Left lung (tissue), 10 donors: ENCODE results near the gene SUFU. TPM values are rescaled to one million over a fixed set of nuclear protein-coding genes. Genes with fewer than 3 reads are reported as not detected.
A peak's percentile ranks its signal among the peaks of the same experiment; 100 is the strongest.

Experiments used
- ATAC-seq: fragments of 200-7000 bp; cut with Tn5 transposase; one replicate; pipeline ENCODE4 v1.9.1; 2020; ENCODE audit warnings: moderate library complexity
- DNase-seq, 4 donors: peaks; one replicate each; pipeline ENCODE4 v3.0.0-alpha.2; 2013 to 2020
- H3K27ac ChIP-seq, 2 donors: fragments of 200-600 bp; sonication (generic) in 1 of 2; one replicate each; pipeline versions ENCODE4 v1.5.0 to v1.8.0; 2020 to 2021
- H3K27me3 ChIP-seq, 2 donors: fragments of 200-600 bp; sonication (generic) in 1 of 2; one replicate each; pipeline versions ENCODE4 v1.5.0 to v1.8.0; 2020 to 2021
- H3K36me3 ChIP-seq, 2 donors: fragments of 200-600 bp; sonication (generic) in 1 of 2; one replicate each; pipeline versions ENCODE4 v1.5.0 to v1.8.0; 2020 to 2021
- H3K4me1 ChIP-seq, 2 donors: fragments of 200-600 bp; one replicate each; pipeline ENCODE4 v1.8.0; 2021
- H3K4me3 ChIP-seq, 2 donors: fragments of 200-600 bp; sonication (generic) in 1 of 2; one replicate each; pipeline versions ENCODE4 v1.5.0 to v1.8.0; 2020 to 2021; ENCODE audit warnings: mild to moderate bottlenecking in 1 of 2
- H3K9me3 ChIP-seq, 2 donors: fragments of 200-600 bp; sonication (generic) in 1 of 2; one replicate each; pipeline versions ENCODE4 v1.5.0 to v1.8.0; 2020 to 2021
- CTCF ChIP-seq, 2 donors: fragments of 200-600 bp; sonication (generic) in 1 of 2; IDR thresholded peaks; one replicate each; pipeline versions ENCODE4 v1.5.0 to v1.8.0; 2021; ENCODE audit warnings: antibody characterized with exemption in 2 of 2
- intact Hi-C, 2 donors: fragments of 100-400 bp; cut with DNase I; formaldehyde crosslinking; loops; one replicate each; pipeline versions ENCODE4 v1.11.2 to v1.14.2; 2022
- polyA plus RNA-seq, 6 donors: library from polyadenylated mRNA; unstranded; fragments of 120-200 nt; gene quantifications; one replicate each; pipeline ENCODE4 v1.2.1, GENCODE V29; 2013; ENCODE audit not compliant: insufficient read length in 6 of 6
- total RNA-seq, 2 donors: library from RNA; stranded (reverse); fragmentation: NEBNext Ultra II Directional; extraction: Animal tissue kit (Norgen Biotek cat#: 25700); gene quantifications; one replicate each; pipeline ENCODE4 v1.2.1, GENCODE V29; 2021
- donor health status: DM: no; HTN: yes; CAD: no.
- donor health status: DM: no; HTN: no; CAD: no.

SUFU gene
- total and polyA plus RNA-seq, 8 donors, result 13.4 to 30.7 (median 27.7) TPM

- H3K9me3 ChIP-seq, result no peaks in the 10 kb centered on the region
- peaks cover 0 to 11% of the 10 kb centered on the region in 2 donors for H3K36me3 ChIP-seq
- H3K27ac ChIP-seq, result no peak overlapping the region
- peaks cover 6 to 15% of the 10 kb centered on the region in 2 donors for H3K4me1 ChIP-seq
- DNase-seq (peak in 1 of 4 donors; percentile 13), ATAC-seq (peak; percentile 9)
- no peak for TF ChIP-seq CTCF (IDR thresholded peaks at IDR 0.05)
- H3K4me3 ChIP-seq, result no peak overlapping the region
- intact Hi-C loops, result no loop called here
- H3K27me3 ChIP-seq, result no peaks in the 10 kb centered on the region
Observed at GRCh38 chr10:102682981-102683380, 179.2 kb downstream of the SUFU start.

Other genes with a start within 250 kb of the SUFU start
- 10 to 100 TPM; 37.0 to 50.2 TPM for gene NFKB2, start 108.3 kb upstream of the SUFU start, total RNA-seq
- 10 to 100 TPM; 22.0 to 26.4 (median 24.8) TPM for gene NFKB2, start 108.3 kb upstream of the SUFU start, polyA plus RNA-seq
- 1 to 10 TPM; 1.4 to 5.4 TPM for gene PSD, start 85.2 kb upstream of the SUFU start, total RNA-seq
- gene PSD, start 85.2 kb upstream of the SUFU start, polyA plus RNA-seq, result 10 to 100 TPM in 4 of 6 donors, 1 to 10 TPM in 2; 8.0 to 15.1 (median 11.5) TPM
- 10 to 100 TPM; 17.4 to 18.7 TPM for gene FBXL15, start 83.1 kb upstream of the SUFU start, total RNA-seq
- gene FBXL15, start 83.1 kb upstream of the SUFU start, polyA plus RNA-seq, result 1 to 10 TPM; 5.7 to 9.7 (median 7.0) TPM
- 10 to 100 TPM; 47.0 to 48.2 TPM for gene CUEDC2, start 71.4 kb upstream of the SUFU start, total RNA-seq
- 10 to 100 TPM; 66.7 to 81.0 (median 75.8) TPM for gene CUEDC2, start 71.4 kb upstream of the SUFU start, polyA plus RNA-seq
- gene C10orf95, start 52.4 kb upstream of the SUFU start, total RNA-seq, result 1 to 10 TPM; 5.6 to 7.3 TPM
- gene C10orf95, start 52.4 kb upstream of the SUFU start, polyA plus RNA-seq, result 1 to 10 TPM in 5 of 6 donors, under 1 TPM in 1; 0.70 to 2.3 (median 1.4) TPM
- gene ACTR1A, start 1.3 kb upstream of the SUFU start, total RNA-seq, result 100 to 1,000 TPM; 104 to 122 TPM
- gene ACTR1A, start 1.3 kb upstream of the SUFU start, polyA plus RNA-seq, result 10 to 100 TPM; 78.4 to 92.6 (median 83.6) TPM
- gene TRIM8, start 140.5 kb downstream of the SUFU start, total RNA-seq, result 100 to 1,000 TPM; 123 to 180 TPM
- gene TRIM8, start 140.5 kb downstream of the SUFU start, polyA plus RNA-seq, result 100 to 1,000 TPM in 4 of 6 donors, 10 to 100 TPM in 2; 88.9 to 128 (median 102) TPM
- 10 to 100 TPM; 10.3 to 11.0 TPM for gene ARL3, start 210.4 kb downstream of the SUFU start, total RNA-seq
- 10 to 100 TPM; 21.2 to 23.2 (median 22.4) TPM for gene ARL3, start 210.4 kb downstream of the SUFU start, polyA plus RNA-seq
- 10 to 100 TPM; 17.1 to 21.0 TPM for gene SFXN2, start 210.7 kb downstream of the SUFU start, total RNA-seq
- 10 to 100 TPM; 15.7 to 19.9 (median 17.9) TPM for gene SFXN2, start 210.7 kb downstream of the SUFU start, polyA plus RNA-seq
- 10 to 100 TPM; 48.4 to 49.8 TPM for gene WBP1L, start 240.0 kb downstream of the SUFU start, total RNA-seq
- gene WBP1L, start 240.0 kb downstream of the SUFU start, polyA plus RNA-seq, result 10 to 100 TPM; 42.6 to 46.2 (median 45.5) TPM